Epithelial cell of umbilical artery (primary cell): ENCODE measurements around the gene CNR1. TPM values are rescaled to one million over a fixed set of nuclear protein-coding genes. Genes with fewer than 3 reads are reported as not detected.

Source experiments
- total RNA-seq: library from RNA; depleted of rRNA; stranded (reverse); fragments of >200 nt; gene quantifications from 2 replicates; pipeline ENCODE4 v1.2.3, GENCODE V29; 2014

CNR1 gene
- total RNA-seq: not detected in 2 replicates

GRCh38 chr6:88165844-88166492 lies at the start of gene CNR1:
Gene CNR1 (minus strand): TSS chr6:88166347. CDS start chr6:88145274, 21,073 bp downstream.

Other genes with a start within 250 kb of the CNR1 start
- not detected in 2 replicates for gene SPACA1, start 118.5 kb downstream of the CNR1 start, total RNA-seq